ENCODE results near the gene RTN4RL1.

The RTN4RL1 gene

GRCh38 chr17:1945621-1946020 is 79.5 kb downstream of the RTN4RL1 start:
- DNase-seq = no peak

DNA sequence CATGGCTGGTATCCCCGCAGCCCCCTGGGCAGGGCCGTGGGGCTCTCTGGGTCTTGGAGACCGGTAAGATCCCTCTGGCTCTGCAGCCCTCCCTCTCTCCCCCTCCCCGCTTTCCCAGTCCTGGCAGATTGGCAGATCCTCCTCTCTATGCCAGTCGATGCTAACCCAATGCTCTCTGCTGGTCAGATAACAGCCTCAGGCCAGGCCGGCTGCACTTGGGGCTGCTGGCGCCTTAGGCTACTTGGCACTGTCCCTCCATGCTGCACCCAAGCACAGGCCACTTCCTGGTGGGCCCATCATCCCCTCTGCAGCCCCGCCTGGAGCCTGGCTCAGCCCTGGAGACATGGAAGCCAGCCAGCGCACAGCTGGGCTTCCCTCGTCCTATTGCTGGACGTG is 81.7 kb downstream of the RTN4RL1 start:
- DNase-seq = no peak

- DNase-seq = no peak
Measured at GRCh38 chr17:1942666-1943435, 82.3 kb downstream of the RTN4RL1 start.

- DNase-seq = no peak
Measured at GRCh38 chr17:1942066-1942365, 83.1 kb downstream of the RTN4RL1 start.

GRCh38 chr17:1941272-1942065 is 83.7 kb downstream of the RTN4RL1 start:
- DNase-seq = no peak

- DNase-seq = no peak
Measured at GRCh38 chr17:1940810-1941185, 84.3 kb downstream of the RTN4RL1 start.

- no peak for DNase-seq
Measured at GRCh38 chr17:1939981-1940809, 84.9 kb downstream of the RTN4RL1 start.

DNA sequence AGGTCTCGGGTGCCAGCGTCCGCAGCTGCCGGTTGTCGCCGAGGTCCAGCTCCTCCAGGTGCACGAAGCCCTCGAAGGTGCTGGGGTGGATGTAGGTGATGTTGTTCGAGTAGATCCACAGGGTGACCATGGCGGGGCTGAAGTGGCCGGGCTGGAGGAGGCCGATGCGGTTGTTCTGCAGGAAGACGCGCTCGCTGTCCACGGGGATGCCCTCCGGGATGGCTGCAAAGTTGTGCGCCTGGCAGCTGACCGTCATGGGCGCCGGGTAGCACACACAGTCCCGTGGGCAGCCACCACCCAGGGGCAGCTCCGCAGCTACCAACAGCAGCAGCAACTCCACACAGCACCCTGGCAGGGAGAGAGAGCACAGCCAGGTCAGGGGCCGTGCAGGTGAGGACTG is 87.7 kb downstream of the RTN4RL1 start:
- DNase-seq = no peak

DNA sequence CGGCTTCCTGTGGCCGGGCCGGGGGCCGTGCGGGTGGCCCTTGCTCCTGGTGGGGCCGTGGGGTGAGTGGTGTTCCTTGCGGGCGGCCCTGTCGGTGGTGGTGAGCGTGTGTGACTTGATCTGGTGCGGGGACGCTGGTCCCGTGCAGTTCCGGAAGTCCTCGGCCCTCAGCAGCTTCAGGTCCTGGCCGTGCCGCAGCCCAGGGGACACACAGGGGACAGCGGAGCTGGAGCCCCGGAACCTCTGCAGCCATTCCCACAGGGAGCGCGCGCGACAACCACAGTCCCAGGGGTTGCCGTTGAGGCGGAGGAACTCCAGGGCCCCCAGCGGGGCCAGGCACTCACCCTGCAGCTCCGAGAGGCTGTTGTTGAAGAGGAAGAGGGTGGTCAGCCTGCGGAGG is 88.4 kb downstream of the RTN4RL1 start:
- no peak for DNase-seq

DNA sequence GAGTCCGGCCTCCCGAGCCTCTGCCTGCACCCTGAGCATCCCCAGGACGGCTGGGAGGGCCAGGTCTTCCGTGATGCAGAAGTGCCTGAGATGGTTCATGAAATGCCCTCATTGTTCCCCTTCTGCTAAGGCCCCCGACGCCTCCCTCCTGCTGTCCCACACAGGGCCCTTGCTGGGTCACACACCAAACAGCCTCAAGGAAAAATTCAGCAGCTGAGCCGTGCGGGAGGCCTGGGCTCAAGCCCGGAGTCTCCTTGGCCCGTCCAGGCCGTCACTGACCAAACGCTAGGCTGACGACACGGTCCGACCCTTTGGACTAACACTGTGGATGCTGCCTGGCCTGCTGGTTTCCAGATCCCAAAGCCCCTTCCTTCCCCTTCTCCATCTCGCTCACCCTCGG is 90.2 kb downstream of the RTN4RL1 start:
- no peak for DNase-seq

DNA sequence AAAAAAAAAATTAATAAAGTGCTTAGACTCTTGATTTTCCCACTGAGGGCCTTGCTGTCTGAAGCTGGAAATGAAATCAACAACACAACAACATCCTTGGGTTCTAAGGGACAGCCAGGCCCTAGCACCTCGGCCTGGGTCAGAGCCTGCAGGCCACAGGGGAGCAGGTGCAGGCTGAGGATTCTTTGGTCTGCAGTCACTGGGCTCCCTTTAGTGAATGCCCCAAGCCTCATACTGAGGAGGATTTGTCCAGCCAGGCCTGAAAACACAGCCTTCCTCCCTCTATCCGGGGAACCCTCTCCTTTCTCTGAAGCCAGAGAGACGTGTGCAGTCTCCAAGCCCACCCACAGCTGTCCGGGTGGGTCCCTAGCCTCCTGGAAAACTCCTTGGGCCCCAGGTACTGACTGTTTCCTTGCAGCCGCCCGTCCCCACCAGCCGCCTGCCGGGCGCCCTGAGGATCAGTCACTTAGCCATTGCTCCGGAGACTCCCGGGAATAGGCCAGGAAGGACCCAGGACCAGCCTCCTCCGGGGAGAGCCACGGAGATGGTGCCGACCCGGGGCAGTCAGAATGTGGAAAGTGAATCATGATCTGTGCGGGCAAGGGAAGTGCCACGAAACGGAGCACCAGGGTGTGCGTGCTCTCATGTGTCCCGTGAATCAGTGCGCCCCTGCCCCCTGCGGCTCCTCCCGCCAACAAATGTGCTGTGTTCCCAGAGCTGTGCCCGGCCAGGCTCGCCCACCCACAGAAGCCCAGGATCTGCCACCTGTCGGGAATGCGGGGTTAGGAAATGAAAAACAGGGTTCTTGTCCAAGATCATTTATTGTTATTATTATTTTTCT is 91.0 kb downstream of the RTN4RL1 start:
- no peak for DNase-seq

GRCh38 chr17:1931844-1932579 is 93.1 kb downstream of the RTN4RL1 start:
- no peak for DNase-seq

- DNase-seq = no peak
Measured at GRCh38 chr17:1930337-1930645, 94.8 kb downstream of the RTN4RL1 start.

DNA sequence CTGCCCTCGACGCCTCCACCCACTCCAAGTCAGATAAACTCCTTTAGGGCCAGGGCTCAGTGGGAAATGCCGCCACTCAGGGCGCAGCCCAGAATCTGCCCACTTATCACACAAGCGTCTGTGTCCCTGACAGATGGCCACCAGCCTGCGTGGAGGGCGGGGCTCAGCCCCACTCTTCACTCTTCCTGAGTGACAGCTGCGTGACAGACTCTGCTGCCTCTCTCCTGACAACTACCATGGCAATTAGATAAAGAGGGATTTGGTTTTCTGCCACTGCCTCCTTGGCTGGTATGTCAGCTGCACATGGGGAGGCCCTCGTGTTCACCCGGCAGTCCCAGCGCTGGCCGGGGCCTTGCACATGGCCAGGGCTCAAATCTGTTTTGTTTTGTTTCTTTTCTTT is 96.2 kb downstream of the RTN4RL1 start:
- DNase-seq = no peak

DNA sequence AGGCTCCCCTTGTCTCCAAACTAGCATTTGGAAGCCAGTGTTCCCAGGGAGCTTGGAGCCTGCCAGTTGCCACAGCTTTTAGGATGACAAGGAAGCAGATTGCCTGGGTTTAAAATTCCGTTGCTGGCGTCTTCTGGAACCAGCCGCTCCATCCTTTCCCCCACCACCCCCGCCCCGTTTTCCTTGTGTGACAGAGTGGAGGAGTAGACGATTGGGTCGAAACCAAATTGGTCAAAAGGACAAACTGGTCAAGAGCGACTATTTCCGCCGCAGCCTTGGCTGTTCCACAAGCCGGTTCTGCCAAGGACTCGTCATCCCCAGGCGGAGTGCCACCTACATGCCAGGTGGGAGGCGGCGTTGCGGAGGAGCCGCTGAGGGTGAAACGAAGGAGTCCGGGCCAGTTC is 104.2 kb downstream of the RTN4RL1 start:
- no peak for DNase-seq

- no peak for DNase-seq
Measured at GRCh38 chr17:1919201-1919600, 105.9 kb downstream of the RTN4RL1 start.

DNA sequence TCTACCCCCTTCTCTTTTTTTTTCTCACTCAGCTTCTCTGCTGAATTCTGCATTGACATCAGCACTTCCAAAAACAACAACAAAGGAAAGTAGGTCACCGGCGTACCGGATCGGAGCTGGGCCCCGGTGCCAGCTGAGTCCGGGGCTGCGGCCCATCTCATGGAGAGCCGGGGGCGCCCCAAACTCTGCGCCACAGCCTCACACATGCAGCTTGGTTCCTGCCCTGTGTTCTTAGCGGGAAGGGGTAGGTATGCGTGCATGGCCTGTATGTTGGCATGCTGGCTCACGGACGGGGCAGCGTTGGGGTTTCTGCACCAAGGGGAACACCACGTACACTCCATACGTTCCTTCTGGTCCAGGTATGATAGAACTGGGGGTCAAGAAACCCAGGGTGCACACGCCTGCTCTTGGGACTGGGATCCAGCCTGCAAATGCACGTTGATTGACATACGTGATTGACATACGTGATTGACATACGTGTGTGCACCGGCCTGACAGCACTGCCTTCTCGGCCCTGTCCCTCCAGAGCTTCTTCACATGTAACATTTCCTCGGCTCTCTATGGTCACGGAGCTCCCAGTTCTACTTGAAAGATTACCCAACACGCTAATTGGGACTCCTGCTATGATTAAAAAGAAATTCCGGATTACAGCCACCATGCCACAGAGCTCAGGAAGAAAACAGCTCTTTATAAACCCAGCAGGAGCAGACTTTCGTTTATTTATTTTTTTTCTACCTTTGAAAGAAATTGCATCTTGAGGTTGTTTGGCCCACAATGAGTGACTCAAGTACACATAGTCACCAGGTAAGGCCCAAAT is 106.6 kb downstream of the RTN4RL1 start:
- DNase-seq = no peak

DNA sequence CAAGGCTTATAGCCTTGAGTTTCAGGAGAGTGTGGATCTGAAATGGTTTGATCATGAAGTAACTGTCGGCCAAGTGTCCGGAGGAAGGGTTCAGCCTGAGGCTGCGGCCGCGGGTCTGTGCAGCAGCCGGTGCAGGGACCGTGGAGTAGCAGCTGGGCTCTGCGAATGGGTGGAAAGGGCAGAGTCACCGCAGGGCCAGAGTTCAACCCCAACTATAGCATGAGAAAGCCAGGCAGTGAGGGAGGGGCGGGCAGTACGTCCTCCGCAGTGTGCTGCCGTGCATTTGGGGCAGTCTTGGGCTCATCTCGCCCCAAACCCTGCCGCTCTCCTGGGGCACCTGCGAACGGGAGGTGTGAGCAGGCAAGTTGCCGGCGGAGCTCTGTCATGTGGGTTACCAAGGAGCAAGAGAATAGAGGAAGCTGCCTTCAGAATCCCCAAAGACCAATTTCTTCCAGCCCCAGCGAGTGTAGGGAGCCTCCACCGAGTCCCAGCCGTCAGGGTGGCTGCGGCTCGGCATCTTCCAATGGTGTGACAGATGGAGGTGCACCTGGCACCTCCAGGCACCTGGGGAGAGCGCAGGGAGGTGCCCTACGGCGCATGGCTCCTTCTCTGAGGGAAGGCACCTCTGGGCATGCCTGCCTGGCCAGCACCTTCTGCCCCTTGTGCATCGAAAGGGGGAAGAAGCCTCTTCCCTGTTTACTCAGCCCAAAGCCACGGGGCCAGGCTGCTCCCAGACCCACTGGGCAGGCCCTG is 108.0 kb downstream of the RTN4RL1 start:
- DNase-seq = no peak

DNA sequence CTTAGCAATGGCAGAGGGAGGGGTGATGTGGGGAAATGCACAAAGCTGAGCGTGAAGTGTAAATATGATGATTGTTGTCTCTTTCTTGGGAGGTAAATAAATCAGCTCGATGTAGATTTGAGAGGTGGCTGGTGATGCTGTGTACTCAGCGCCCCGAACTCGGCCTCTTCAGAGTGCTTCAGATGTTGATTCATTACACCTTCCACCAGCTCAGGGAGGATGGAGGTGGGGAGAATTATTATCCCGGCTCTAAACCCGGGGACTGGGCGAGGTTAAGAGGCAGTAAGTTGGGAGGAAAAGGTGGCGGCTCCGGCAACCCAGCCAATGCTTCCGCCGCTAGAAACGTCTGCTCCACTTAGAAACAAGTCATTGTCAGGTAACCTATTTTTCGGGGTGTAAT is 108.8 kb downstream of the RTN4RL1 start:
- no peak for DNase-seq

DNA sequence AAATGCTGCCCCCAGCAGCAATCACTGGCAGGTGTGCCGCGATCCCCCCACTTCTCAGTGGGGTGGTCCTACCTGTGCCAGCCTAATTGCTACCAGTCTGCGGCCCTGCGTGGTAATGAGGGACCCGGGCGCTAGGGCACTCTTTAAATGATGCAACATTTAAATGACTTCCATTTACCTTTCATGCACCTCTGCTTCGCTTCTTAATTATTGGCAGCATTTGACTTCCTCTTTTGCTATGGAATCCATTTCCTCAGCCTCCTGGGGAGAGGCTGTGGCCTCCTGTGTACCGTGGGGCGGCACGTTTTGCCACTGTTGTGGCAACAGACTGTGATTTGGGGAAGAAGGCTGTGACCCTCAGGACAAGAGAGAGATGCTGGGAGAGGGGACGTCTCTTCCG is 109.2 kb downstream of the RTN4RL1 start:
- no peak for DNase-seq

- no peak for DNase-seq
Measured at GRCh38 chr17:1914661-1915083, 110.5 kb downstream of the RTN4RL1 start.

Measured in activated CD8-positive, alpha-beta memory T cell treated with anti-CD3 and anti-CD28 coated beads, Interleukin-2, amount 50 U/mL, for 4 hours (primary cell).